ENCODE results near the gene PCDHGC5.

GRCh38 chr5:141508440-141508797 lies 19.5 kb downstream of the PCDHGC5 start:
- TF ChIP-seq CTCF (IDR thresholded peaks at IDR 0.05) = no peak
- TF ChIP-seq EP300 (IDR thresholded peaks at IDR 0.05) = no peak
- TF ChIP-seq POLR2AphosphoS5 (IDR thresholded peaks at IDR 0.05) = no peak
